Loucy (cell line): Measurements from ENCODE around the gene BCAS4.

Experiments
- EZH2phosphoT487 ChIP-seq: fragments of 200-600 bp; IDR thresholded peaks from 2 replicates; pipeline ENCODE4 v1.6.1; 2018; ENCODE audit warnings: antibody characterized with exemption, mild to moderate bottlenecking, moderate library complexity, borderline replicate concordance
- TF ChIP-seq, protein P1 (sequence below): fragments of 200-600 bp; sonication (generic); conservative IDR thresholded peaks from 2 replicates; pipeline ENCODE4 v1.5.1; 2014; ENCODE audit warnings: mild to moderate bottlenecking, antibody characterized with exemption, low read length

DNA sequence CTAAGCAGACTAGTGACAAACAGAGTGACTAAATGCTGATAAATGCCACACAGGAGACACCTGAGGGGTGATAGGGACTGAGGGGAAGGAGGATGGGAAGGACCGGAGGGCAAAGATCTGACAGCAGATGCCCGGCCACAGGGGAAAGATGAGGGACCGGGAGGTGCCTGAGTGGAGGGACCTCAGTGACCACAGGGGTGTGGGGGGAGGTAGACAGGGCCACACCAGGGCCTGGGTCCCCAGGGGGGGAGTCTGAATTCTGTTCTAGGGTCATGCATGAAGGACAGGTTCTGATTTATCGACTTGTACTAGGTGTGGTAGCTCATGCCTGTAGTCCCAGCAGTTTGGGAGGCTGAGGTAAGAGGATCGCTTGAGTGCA is 6.9 kb downstream of the BCAS4 start:
- TF ChIP-seq, protein P1, sequence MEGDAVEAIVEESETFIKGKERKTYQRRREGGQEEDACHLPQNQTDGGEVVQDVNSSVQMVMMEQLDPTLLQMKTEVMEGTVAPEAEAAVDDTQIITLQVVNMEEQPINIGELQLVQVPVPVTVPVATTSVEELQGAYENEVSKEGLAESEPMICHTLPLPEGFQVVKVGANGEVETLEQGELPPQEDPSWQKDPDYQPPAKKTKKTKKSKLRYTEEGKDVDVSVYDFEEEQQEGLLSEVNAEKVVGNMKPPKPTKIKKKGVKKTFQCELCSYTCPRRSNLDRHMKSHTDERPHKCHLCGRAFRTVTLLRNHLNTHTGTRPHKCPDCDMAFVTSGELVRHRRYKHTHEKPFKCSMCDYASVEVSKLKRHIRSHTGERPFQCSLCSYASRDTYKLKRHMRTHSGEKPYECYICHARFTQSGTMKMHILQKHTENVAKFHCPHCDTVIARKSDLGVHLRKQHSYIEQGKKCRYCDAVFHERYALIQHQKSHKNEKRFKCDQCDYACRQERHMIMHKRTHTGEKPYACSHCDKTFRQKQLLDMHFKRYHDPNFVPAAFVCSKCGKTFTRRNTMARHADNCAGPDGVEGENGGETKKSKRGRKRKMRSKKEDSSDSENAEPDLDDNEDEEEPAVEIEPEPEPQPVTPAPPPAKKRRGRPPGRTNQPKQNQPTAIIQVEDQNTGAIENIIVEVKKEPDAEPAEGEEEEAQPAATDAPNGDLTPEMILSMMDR, result no peak
- no peak for TF ChIP-seq EZH2phosphoT487
